Ectodermal cell (in vitro differentiated cells): ENCODE data around the gene PRR22.

Experiments
- H3K27ac ChIP-seq: 2 replicates; pipeline ENCODE4 v1.7.0; 2013; ENCODE audit warnings: mild to moderate bottlenecking, low read depth, low read length; ENCODE audit not compliant: insufficient read depth, poor library complexity, severe bottlenecking
- H3K27me3 ChIP-seq: 2 replicates; pipeline ENCODE4 v1.7.0; 2013; ENCODE audit warnings: mild to moderate bottlenecking, low read length; ENCODE audit not compliant: insufficient read depth, control insufficient read depth, poor library complexity, severe bottlenecking
- H3K36me3 ChIP-seq: one replicate; pipeline ENCODE4 v1.7.0; 2013; ENCODE audit warnings: low read length; ENCODE audit not compliant: control insufficient read depth, insufficient read depth
- H3K4me1 ChIP-seq: one replicate; pipeline ENCODE4 v1.7.0; 2013; ENCODE audit warnings: low read length; ENCODE audit not compliant: control insufficient read depth, insufficient read depth
- H3K4me3 ChIP-seq: 2 replicates; pipeline ENCODE4 v1.7.0; 2013; ENCODE audit warnings: low read depth, low read length, control low read depth; ENCODE audit not compliant: insufficient read depth
- H3K9me3 ChIP-seq: 2 replicates; pipeline ENCODE4 v1.7.0; 2013; ENCODE audit warnings: mild to moderate bottlenecking, low read length, moderate library complexity; ENCODE audit not compliant: control insufficient read depth
- WGBS, 2 experiments: methylation state at CpG; one replicate each; pipeline ENCODE4 v1.1.7; 2013; ENCODE audit warnings: missing lambda C conversion rate in 2 of 2; 5-methylcytosine and 5-hydroxymethylcytosine counted together

Gene PRR22

DNA sequence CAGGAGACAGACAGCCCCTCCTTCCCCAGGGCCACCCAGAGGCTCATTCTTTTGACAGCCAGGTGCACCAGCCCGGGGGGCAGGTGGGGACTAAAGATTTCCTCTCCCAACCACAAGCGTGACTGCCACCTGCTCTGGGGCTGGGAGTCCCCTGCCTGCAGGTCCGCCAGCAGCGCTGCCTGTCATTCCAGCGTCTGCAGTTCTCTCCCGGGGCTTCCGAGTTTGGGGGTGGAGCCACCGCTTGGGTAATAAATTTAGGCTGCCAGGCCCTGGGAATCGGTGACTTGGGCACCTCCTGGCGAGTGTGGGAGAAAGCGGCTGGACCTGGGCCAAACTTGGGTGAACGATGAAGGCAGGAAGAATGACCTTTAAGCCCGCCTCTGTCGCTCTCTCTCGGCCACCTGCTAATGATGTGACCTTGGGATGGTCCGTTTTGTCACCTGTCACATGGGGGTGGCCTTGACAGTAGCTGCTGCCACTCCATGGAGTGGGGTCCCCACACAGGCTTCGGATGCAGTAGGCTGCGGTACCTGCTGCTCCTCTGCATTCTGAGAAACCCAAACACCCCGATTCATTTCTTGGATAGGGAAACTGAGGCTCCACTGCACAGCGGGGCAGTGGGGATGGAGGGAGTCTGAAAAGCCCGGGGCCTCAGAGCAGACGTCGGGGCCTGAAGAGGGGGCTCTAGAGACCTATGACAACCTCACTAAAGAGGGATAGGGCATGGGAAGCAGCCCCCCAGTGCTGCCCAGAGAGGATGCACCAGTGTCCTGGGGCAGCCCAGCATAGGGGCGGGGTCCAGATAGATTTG, 42.2 kb upstream of the PRR22 start:
- no peak overlapping the region for H3K27ac ChIP-seq

DNA sequence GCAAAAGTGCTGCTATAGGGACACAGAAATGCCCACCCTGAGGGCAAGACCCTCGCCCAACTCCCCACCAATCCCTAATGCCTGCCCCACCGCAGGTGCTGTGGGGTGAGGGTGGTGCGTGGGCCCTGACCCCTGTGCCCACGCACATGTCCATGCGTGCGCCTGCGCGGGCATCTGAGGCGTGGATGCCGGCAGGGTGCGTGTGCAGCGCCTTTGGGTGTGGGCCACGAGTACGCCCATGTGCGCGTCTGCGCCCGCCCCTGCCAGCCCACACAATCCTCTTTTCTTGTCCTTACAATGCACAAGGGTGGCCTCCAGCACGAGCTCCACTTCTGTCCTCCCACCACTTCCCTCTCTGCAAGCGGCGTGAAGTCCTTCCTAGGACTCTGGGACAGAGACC, 40.6 kb upstream of the PRR22 start:
- 95 to 96% methylated on average over 21 of the region's 21 CpGs for WGBS, 2 experiments
- H3K4me3 ChIP-seq: no peak overlapping the region

More for the DNA sequence above, 42.2 kb upstream of the PRR22 start:
- no peaks in the 10 kb centered on the region for H3K27me3 ChIP-seq
- H3K36me3 ChIP-seq: no peaks in the 10 kb centered on the region
- 37 to 39% methylated on average over 24 of the region's 24 CpGs for WGBS, 2 experiments
- H3K9me3 ChIP-seq: no peaks in the 10 kb centered on the region
- H3K4me3 ChIP-seq: peak overlapping the region; percentile 74
- peaks cover 19% of the 10 kb centered on the region for H3K4me1 ChIP-seq

DNA sequence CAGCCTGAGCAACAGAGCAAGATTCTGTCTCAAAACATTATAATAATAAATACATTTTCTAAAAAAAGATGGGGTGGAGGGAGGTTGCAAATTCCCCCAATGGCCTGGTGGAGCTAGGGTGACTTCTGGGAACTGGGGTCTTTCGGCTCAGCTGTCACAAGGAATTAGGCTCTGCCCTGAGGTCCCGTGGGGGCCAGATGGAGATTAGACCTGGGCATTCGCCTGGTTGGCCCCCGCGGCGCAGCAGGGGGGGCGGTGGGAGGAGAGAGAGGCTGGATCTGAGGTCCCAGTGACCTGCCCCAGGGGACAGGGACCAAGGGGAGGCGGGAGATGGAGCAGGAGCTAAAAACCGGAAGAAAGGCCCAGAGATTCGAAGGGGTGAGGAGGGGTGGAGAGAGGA, 40.2 kb upstream of the PRR22 start:
- H3K9me3 ChIP-seq: no peaks in the 10 kb centered on the region
- no peak overlapping the region for H3K27ac ChIP-seq
- no peaks in the 10 kb centered on the region for H3K36me3 ChIP-seq
- peaks cover 16% of the 10 kb centered on the region for H3K4me1 ChIP-seq
- no peaks in the 10 kb centered on the region for H3K27me3 ChIP-seq
- no peak overlapping the region for H3K4me3 ChIP-seq
- WGBS, 2 experiments: 92 to 93% methylated on average over 10 of the region's 10 CpGs

More for the DNA sequence above, 40.6 kb upstream of the PRR22 start:
- no peaks in the 10 kb centered on the region for H3K9me3 ChIP-seq
- H3K27ac ChIP-seq: no peak overlapping the region
- no peaks in the 10 kb centered on the region for H3K27me3 ChIP-seq
- peaks cover 19% of the 10 kb centered on the region for H3K4me1 ChIP-seq
- H3K36me3 ChIP-seq: no peaks in the 10 kb centered on the region

DNA sequence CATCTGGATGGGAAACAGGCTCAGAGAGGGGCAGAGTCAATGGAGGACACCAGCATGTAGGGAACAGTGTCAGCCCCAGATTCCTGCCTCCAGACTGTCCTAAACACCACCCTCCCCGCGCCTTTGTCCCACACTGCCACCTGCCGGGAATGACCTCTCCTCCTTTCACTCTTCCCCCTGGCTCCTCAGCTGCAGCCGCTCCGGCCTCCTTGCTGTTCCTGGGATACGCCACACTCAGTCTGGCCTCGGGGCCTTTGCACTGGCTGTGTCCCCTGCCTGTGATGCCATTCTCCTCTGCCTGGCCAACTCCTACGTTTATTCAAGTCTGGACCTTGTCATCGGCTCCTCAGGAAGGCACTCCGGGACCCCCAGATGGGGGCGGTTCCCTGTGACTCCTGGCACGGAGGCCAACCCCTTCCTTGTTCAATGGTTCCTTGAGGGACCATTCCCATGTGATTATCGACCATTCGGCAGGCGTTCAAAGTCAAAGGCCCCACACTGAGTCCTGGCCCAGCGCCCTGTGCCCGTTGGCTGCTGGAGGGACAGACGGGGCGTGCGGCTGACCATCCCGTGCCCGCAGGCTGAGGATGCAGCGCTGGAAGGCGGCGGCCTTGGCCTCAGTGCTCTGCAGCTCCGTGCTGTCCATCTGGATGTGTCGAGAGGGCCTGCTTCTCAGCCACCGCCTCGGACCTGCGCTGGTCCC, 39.2 kb upstream of the PRR22 start:
- no peak overlapping the region for H3K27ac ChIP-seq
- H3K27me3 ChIP-seq: no peaks in the 10 kb centered on the region
- WGBS, 2 experiments: 85 to 86% methylated on average over 30 of the region's 30 CpGs
- H3K36me3 ChIP-seq: no peaks in the 10 kb centered on the region
- no peaks in the 10 kb centered on the region for H3K9me3 ChIP-seq
- no peak overlapping the region for H3K4me3 ChIP-seq
- peaks cover 6% of the 10 kb centered on the region for H3K4me1 ChIP-seq

DNA sequence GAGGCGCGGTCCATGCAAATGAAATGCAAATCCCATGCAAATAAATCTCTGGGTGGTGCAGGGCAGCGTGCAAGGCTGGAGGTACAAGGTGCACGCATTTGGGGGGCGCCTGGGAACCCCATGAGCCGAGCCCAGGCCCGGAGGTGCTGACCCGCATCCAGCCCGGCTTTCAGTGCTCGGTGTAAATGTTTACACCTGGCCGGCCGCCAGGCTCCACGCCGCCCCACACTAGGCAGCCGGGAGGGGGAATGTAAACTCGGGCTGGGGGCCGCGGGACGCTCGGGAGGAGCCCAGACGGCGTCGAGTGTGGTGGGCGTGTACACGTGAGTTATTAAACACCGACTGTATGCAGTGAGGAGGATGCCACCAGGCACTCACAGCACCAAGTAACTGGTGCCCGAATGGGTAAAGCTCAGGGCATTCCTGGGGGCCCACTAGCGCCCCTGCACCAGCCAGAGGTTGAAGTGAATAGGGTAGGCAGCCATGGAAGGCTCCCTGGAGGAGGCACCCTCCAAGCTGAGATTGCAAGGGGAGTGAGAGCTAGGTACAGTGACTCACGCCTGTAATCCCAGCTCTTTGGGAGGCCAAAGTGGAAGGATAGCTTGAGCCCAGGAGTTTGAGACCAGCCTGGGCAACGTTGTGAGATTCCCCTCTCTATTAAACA, 37.8 kb upstream of the PRR22 start:
- 88% methylated on average over 30 of the region's 30 CpGs for WGBS, 2 experiments
- no peak overlapping the region for H3K4me3 ChIP-seq

DNA sequence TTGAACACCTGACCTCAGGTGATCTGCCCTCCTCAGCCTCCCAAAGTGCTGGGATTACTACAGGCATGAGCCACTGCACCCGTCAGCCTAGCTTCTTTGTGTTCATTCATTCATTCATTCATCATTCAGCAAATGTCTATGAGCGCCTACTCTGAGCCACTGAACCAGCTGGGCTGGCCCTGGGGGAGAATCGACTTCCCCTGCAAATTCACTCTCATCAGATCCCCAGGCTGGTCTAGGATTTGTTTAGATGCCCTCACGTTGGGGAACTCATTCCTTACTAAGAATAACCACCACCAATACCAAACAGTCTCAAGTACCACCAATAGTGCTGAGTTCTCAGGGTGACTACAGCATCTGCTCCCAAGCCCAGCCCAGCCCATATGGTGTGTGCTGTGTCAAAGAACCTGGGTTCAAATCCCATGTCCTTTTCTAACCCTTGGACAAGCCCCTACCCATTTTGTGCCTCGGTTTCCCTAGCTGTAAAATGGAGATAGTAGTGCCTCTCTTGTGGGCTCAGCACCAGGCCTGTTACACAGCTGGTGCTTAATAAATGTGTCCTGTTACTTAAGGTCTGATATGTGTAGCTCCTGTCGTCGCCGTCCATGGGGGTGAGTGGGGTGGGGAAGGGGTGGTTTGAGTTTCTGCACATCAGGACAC, 37.1 kb upstream of the PRR22 start:
- 85 to 88% methylated on average over 8 of the region's 8 CpGs for WGBS, 2 experiments
- Histone ChIP-seq H3K27ac (no peak overlapping the region), H3K27me3 (no peaks in the 10 kb centered on the region), H3K4me3 (no peak overlapping the region), H3K9me3 (no peaks in the 10 kb centered on the region), H3K36me3 (no peaks in the 10 kb centered on the region), H3K4me1 (peaks cover 4% of the 10 kb centered on the region)

More for the DNA sequence above, 37.8 kb upstream of the PRR22 start:
- H3K9me3 ChIP-seq: no peaks in the 10 kb centered on the region
- H3K27ac ChIP-seq: no peak overlapping the region
- H3K4me1 ChIP-seq: peaks cover 5% of the 10 kb centered on the region
- no peaks in the 10 kb centered on the region for H3K36me3 ChIP-seq
- no peaks in the 10 kb centered on the region for H3K27me3 ChIP-seq

DNA sequence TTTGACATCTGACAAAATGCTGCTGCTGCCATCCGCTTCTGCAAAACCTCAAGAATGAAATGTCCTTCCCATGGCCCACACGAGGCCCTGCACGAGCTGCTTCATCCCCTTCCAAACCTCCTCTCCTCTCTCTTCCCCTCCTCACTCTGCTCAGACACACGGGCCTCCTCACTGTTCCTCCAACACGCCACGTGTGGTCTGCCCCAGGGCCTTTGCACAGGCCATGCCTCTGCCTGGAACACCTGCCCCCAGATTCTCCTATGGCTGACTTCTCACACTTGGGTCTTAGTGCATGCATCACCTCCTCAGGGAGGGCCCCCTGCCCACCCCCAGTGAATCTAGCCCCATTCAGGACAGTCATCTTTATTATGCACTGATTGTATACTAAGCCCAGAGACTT, 36.2 kb upstream of the PRR22 start:
- H3K9me3 ChIP-seq: no peaks in the 10 kb centered on the region
- no peaks in the 10 kb centered on the region for H3K36me3 ChIP-seq
- H3K27me3 ChIP-seq: no peaks in the 10 kb centered on the region
- 79 to 82% methylated on average over 6 of the region's 6 CpGs for WGBS, 2 experiments
- no peak overlapping the region for H3K4me3 ChIP-seq
- no peaks in the 10 kb centered on the region for H3K4me1 ChIP-seq
- H3K27ac ChIP-seq: no peak overlapping the region

DNA sequence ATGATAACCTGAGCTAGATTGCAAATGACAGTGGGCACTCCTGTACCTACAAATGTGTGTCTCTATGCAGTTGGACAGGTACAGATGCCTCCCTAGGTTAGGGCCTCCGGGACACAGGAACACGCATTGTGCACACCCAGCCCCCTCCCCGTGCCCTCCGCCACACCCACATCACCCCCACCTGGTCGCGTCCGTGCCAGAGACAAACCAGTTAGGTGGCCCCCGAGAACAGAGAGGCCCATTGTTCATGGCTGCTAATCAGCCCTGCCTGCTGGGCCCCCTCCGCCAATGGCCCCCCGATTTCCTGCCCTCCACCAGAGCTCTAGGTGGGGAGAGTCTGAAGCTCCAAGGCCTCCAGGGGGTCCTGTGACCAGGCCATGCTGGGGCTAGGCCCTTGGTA, 34.0 kb upstream of the PRR22 start:
- no peak overlapping the region for H3K4me3 ChIP-seq
- H3K27ac ChIP-seq: no peak overlapping the region
- no peaks in the 10 kb centered on the region for H3K9me3 ChIP-seq
- H3K4me1 ChIP-seq: no peaks in the 10 kb centered on the region
- no peaks in the 10 kb centered on the region for H3K36me3 ChIP-seq
- no peaks in the 10 kb centered on the region for H3K27me3 ChIP-seq
- 89 to 93% methylated on average over 10 of the region's 10 CpGs for WGBS, 2 experiments

DNA sequence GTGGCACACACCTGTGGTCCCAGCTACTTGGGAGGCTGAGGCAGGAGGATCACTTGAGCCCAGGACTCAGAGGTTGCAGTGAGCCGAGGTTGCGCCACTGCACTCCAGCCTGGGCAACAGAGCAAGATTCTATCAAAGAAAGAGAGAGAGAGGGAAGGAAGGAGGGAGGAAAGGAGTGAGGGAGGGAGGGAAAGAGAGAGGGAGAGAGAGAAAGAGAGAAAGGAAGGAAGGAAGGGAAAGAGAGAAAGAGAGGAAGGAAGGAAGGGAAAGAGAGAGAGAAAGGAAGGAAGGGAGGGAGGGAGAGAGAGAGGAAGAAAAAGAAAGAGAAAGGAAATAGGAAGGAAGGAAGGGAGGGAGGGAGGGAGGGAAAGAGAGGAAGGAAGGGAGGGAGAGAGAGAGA, 32.7 kb upstream of the PRR22 start:
- Histone ChIP-seq H3K4me1 (no peaks in the 10 kb centered on the region), H3K9me3 (no peaks in the 10 kb centered on the region), H3K36me3 (no peaks in the 10 kb centered on the region), H3K4me3 (no peak overlapping the region), H3K27ac (no peak overlapping the region), H3K27me3 (no peaks in the 10 kb centered on the region)
- WGBS, 2 experiments: 90 to 93% methylated on average over 2 of the region's 2 CpGs

DNA sequence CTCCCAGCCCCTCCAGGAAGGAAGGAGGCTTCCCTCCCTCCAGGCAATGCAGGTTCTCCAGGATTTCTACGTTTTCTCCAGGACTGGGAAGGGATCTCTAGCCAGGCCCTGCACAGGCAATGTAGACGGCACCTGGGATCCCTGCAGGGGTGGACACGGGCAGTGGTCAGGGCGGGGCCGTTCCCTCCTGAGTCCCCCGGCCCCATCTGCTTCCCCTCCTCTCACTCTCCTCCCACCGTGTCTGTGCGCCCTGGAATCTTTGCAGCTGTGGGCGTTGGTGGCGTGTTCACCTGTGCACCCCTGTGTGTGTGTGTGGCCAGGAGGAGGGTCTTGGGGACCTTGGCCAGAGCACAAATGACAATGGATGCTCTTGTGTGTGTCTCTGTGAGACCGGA, 30.3 kb upstream of the PRR22 start:
- H3K4me3 ChIP-seq: no peak overlapping the region
- H3K4me1 ChIP-seq: no peaks in the 10 kb centered on the region
- 81 to 86% methylated on average over 11 of the region's 11 CpGs for WGBS, 2 experiments
- no peak overlapping the region for H3K27ac ChIP-seq
- no peaks in the 10 kb centered on the region for H3K36me3 ChIP-seq
- no peaks in the 10 kb centered on the region for H3K9me3 ChIP-seq
- no peaks in the 10 kb centered on the region for H3K27me3 ChIP-seq
